ENCODE data around the gene METTL6. TPM values are rescaled to one million over a fixed set of nuclear protein-coding genes. Genes with fewer than 3 reads are reported as not detected.

Gene METTL6
- total RNA-seq, result 10 to 100 TPM in 3 of 4 donors, 1 to 10 TPM in 1; 6.8 to 16.3 (median 12.0) TPM

GRCh38 chr3:15427182-15427880, at the start of gene METTL6, which contains the start of gene EAF1:
Gene METTL6 (minus strand): TSS chr3:15427544. CDS start chr3:15426511, 1,033 bp downstream.
Gene EAF1 (plus strand): TSS chr3:15427598. CDS start chr3:15427780, 182 bp downstream.
- Histone ChIP-seq H3K4me3 (peak within 1 kb of the TSS; percentile 85), H3K27me3 (no peaks in the 10 kb centered on the region), H3K4me1 (peaks cover 40% of the 10 kb centered on the region), H3K27ac (peak within 1 kb of the TSS; percentile 84), H3K36me3 (peaks cover 33% of the 10 kb centered on the region), H3K9me3 (no peaks in the 10 kb centered on the region)
- peak; percentile 89 to 92 for DNase-seq (ENCODE audit: low spot score in 2 of 2)
- 1% methylated on average over 16 of the region's 52 CpGs for WGBS
- TF ChIP-seq CTCF (IDR thresholded peaks at IDR 0.05), result peak in 1 of 2 donors; percentile 10
- peak in 1 of 2 donors; percentile 44 for TF ChIP-seq POLR2A (IDR thresholded peaks at IDR 0.05)
- TF ChIP-seq EP300 (IDR thresholded peaks at IDR 0.05), result no peak

- no peaks in the 10 kb centered on the region for H3K27me3 ChIP-seq
- TF ChIP-seq CTCF (IDR thresholded peaks at IDR 0.05), result no peak
- no peak for TF ChIP-seq POLR2A (IDR thresholded peaks at IDR 0.05)
- no peak for TF ChIP-seq POLR2AphosphoS5 (IDR thresholded peaks at IDR 0.05)
- TF ChIP-seq EP300 (IDR thresholded peaks at IDR 0.05), result no peak
- no peaks in the 10 kb centered on the region for H3K9me3 ChIP-seq
- H3K4me3 ChIP-seq, result no peak overlapping the region
- no peak overlapping the region for H3K27ac ChIP-seq
- no peaks in the 10 kb centered on the region for H3K36me3 ChIP-seq
- 76% methylated on average over 3 of the region's 3 CpGs for WGBS
- H3K4me1 ChIP-seq, result peaks cover 7% of the 10 kb centered on the region
- DNase-seq (ENCODE audit: low spot score in 2 of 2), result peak in 1 of 2 donors; percentile 34
Measured at GRCh38 chr3:15476378-15476777, 49.0 kb upstream of the METTL6 start.

GRCh38 chr3:15475161-15475560, 47.8 kb upstream of the METTL6 start:
- no peaks in the 10 kb centered on the region for H3K27me3 ChIP-seq
- no peak overlapping the region for H3K27ac ChIP-seq
- peak in 1 of 2 donors; percentile 53 for DNase-seq (ENCODE audit: low spot score in 2 of 2)
- no peak overlapping the region for H3K4me3 ChIP-seq
- no peak for TF ChIP-seq CTCF (IDR thresholded peaks at IDR 0.05)
- no peak for TF ChIP-seq POLR2AphosphoS5 (IDR thresholded peaks at IDR 0.05)
- no peak for TF ChIP-seq POLR2A (IDR thresholded peaks at IDR 0.05)
- TF ChIP-seq EP300 (IDR thresholded peaks at IDR 0.05), result no peak
- 61% methylated on average over 5 of the region's 5 CpGs for WGBS
- no peaks in the 10 kb centered on the region for H3K36me3 ChIP-seq
- H3K4me1 ChIP-seq, result peaks cover 7% of the 10 kb centered on the region
- H3K9me3 ChIP-seq, result no peaks in the 10 kb centered on the region

- H3K27me3 ChIP-seq, result no peaks in the 10 kb centered on the region
- WGBS, result 83% methylated on average over 3 of the region's 3 CpGs
- DNase-seq (ENCODE audit: low spot score in 2 of 2), result peak; percentile 0 to 2
Measured at GRCh38 chr3:15471861-15472260, 44.5 kb upstream of the METTL6 start.

GRCh38 chr3:15470849-15471248, 43.5 kb upstream of the METTL6 start:
- 70% methylated on average over 2 of the region's 2 CpGs for WGBS
- Histone ChIP-seq H3K27me3 (no peaks in the 10 kb centered on the region), H3K9me3 (no peaks in the 10 kb centered on the region), H3K27ac (no peak overlapping the region), H3K4me1 (no peaks in the 10 kb centered on the region), H3K4me3 (no peak overlapping the region), H3K36me3 (no peaks in the 10 kb centered on the region)
- TF ChIP-seq CTCF (IDR thresholded peaks at IDR 0.05) (no peak), POLR2AphosphoS5 (IDR thresholded peaks at IDR 0.05) (no peak), POLR2A (IDR thresholded peaks at IDR 0.05) (no peak), EP300 (IDR thresholded peaks at IDR 0.05) (no peak)
- DNase-seq (ENCODE audit: low spot score in 2 of 2), result no peak

More at GRCh38 chr3:15471861-15472260, 44.5 kb upstream of the METTL6 start:
- no peak for TF ChIP-seq POLR2AphosphoS5 (IDR thresholded peaks at IDR 0.05)
- Histone ChIP-seq H3K9me3 (no peaks in the 10 kb centered on the region), H3K4me1 (no peaks in the 10 kb centered on the region), H3K36me3 (no peaks in the 10 kb centered on the region), H3K27ac (no peak overlapping the region), H3K4me3 (no peak overlapping the region)

Data from suprapubic skin (tissue), 4 donors.